Right lobe of liver (tissue), 6 donors: ENCODE measurements around the gene RMDN2. TPM values are rescaled to one million over a fixed set of nuclear protein-coding genes. Genes with fewer than 3 reads are reported as not detected.

ENCODE experiments used
- ATAC-seq, 4 donors: fragments of 200-7000 bp; cut with Tn5 transposase; one replicate each; pipeline ENCODE4 v1.9.1; 2020; ENCODE audit warnings: mild to moderate bottlenecking in 4 of 4, moderate library complexity in 4 of 4
- DNase-seq, 3 donors: peaks; one replicate each; pipeline ENCODE4 v3.0.0-alpha.2; 2020
- H3K27ac ChIP-seq, 3 donors: fragments of 200-600 bp; one replicate each; pipeline ENCODE4 v1.8.0; 2022
- H3K27me3 ChIP-seq, 2 donors: fragments of 200-600 bp; one replicate each; pipeline ENCODE4 v1.8.0; 2022
- H3K36me3 ChIP-seq, 4 donors: fragments of 200-600 bp; sonication (generic) in 1 of 4; one replicate each; pipeline versions ENCODE4 v1.5.1 to v1.8.0; 2017 to 2022; ENCODE audit warnings: control low read depth in 1 of 4
- H3K4me1 ChIP-seq, 4 donors: fragments of 200-600 bp; sonication (generic) in 1 of 4; one replicate each; pipeline versions ENCODE4 v1.5.1 to v1.8.0; 2017 to 2022; ENCODE audit warnings: control low read depth in 1 of 4
- H3K4me3 ChIP-seq, 3 donors: fragments of 200-600 bp; one replicate each; pipeline ENCODE4 v1.8.0; 2022
- H3K9me3 ChIP-seq, 4 donors: fragments of 200-600 bp; sonication (generic) in 1 of 4; one replicate each; pipeline versions ENCODE4 v1.5.1 to v1.8.0; 2017 to 2022; ENCODE audit warnings: control low read depth in 1 of 4
- POLR2A ChIP-seq: fragments of 450-650 bp; IDR thresholded peaks from one replicate; pipeline ENCODE4 v1.6.1; 2017; ENCODE audit warnings: antibody characterized with exemption, mild to moderate bottlenecking
- WGBS: methylation state at CpG from one replicate; pipeline ENCODE4 v1.1.6; 2018; ENCODE audit warnings: low coverage, low lambda C conversion rate; ENCODE audit not compliant: insufficient coverage; ENCODE audit errors: missing lambda C conversion rate; 5-methylcytosine and 5-hydroxymethylcytosine counted together
- intact Hi-C, 2 donors: fragments of 100-400 bp; cut with DNase I; formaldehyde crosslinking; loops; one replicate each; pipeline versions ENCODE4 v1.11.2 to v1.14.1; 2022
- total RNA-seq, 6 experiments: library from RNA; depleted of rRNA in 2 of 6; stranded (reverse); fragments of >200 nt in 2 of 6; fragmentation: NEBNext Ultra II Directional in 3 of 6; extraction: Animal tissue kit (Norgen Biotek cat#: 25700) in 3 of 6; gene quantifications; one replicate each; pipeline versions ENCODE4 v1.1.0 to v1.2.4, GENCODE V29; 2016 to 2023
- TF ChIP-seq, protein P1 (sequence below), 4 donors: fragments of 200-600 bp in 3 of 4; fragments of 450-650 bp in 1 of 4; IDR thresholded peaks; one replicate each; pipeline versions ENCODE4 v1.5.1 to v1.8.0; 2016 to 2022; ENCODE audit warnings: antibody characterized with exemption in 4 of 4, mild to moderate bottlenecking in 2 of 4
- donor health status: DM: no; HTN: yes; CAD: no.
- donor health status: DM: no; HTN: no; CAD: no.
- donor health status: DM: no; HTN: no; CAD: no.
- donor health status: DM: no; HTN: yes; CAD: no.
- donor health status: DM: no; HTN: yes; CAD: no.

Gene RMDN2
- total RNA-seq, 6 experiments from 2014 or later = 8.8 to 18.5 (median 15.7) TPM

GRCh38 chr2:37894601-37895000, 30.5 kb upstream of the RMDN2 start:
- Histone ChIP-seq H3K4me3 (no peak overlapping the region), H3K27ac (no peak overlapping the region), H3K4me1 (no peaks in the 10 kb centered on the region), H3K36me3 (no peaks in the 10 kb centered on the region), H3K27me3 (no peaks in the 10 kb centered on the region), H3K9me3 (no peaks in the 10 kb centered on the region)
- WGBS = 49% methylated on average over 4 of the region's 4 CpGs
- no peak for TF ChIP-seq POLR2A
- TF ChIP-seq, protein P1, sequence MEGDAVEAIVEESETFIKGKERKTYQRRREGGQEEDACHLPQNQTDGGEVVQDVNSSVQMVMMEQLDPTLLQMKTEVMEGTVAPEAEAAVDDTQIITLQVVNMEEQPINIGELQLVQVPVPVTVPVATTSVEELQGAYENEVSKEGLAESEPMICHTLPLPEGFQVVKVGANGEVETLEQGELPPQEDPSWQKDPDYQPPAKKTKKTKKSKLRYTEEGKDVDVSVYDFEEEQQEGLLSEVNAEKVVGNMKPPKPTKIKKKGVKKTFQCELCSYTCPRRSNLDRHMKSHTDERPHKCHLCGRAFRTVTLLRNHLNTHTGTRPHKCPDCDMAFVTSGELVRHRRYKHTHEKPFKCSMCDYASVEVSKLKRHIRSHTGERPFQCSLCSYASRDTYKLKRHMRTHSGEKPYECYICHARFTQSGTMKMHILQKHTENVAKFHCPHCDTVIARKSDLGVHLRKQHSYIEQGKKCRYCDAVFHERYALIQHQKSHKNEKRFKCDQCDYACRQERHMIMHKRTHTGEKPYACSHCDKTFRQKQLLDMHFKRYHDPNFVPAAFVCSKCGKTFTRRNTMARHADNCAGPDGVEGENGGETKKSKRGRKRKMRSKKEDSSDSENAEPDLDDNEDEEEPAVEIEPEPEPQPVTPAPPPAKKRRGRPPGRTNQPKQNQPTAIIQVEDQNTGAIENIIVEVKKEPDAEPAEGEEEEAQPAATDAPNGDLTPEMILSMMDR (IDR thresholded peaks at IDR 0.05) = no peak
- intact Hi-C loops = loop anchor here (10.0 kb wide), 1 partner anchor 380 kb away; no protein-coding TSS in a partner anchor
- DNase-seq (no peak), ATAC-seq (no peak)

- Histone ChIP-seq H3K9me3 (no peaks in the 10 kb centered on the region), H3K4me1 (no peaks in the 10 kb centered on the region), H3K27me3 (no peaks in the 10 kb centered on the region), H3K36me3 (no peaks in the 10 kb centered on the region), H3K4me3 (no peak overlapping the region), H3K27ac (no peak overlapping the region)
- intact Hi-C loops = loop anchor here (10.0 kb wide), 1 partner anchor 380 kb away; no protein-coding TSS in a partner anchor
- DNase-seq (no peak), ATAC-seq (no peak)
- WGBS = 59% methylated on average over 3 of the region's 3 CpGs
- TF ChIP-seq, protein P1 (IDR thresholded peaks at IDR 0.05) = no peak
- no peak for TF ChIP-seq POLR2A
Observed at GRCh38 chr2:37895140-37895539, 29.9 kb upstream of the RMDN2 start.

DNA sequence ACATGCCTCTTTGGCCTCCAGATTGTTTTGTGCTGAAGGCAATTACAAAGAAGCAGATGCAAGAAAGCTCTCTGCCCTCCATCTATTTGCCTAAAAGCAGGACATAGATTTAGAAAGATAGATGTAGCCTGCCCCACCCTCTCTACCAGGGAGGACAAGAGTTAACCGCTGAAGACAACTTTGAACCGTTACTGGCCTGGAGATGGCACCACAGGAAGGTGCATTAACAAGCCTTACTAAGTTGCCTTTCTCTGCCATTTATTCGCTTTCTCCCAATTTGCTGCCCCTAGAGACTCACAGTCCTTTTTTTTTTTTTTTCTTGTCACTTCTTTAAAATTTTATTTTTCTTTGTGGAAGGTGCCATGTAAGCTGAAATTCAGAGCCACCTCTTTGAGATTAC, 28.8 kb upstream of the RMDN2 start:
- Histone ChIP-seq H3K4me3 (no peak overlapping the region), H3K27me3 (no peaks in the 10 kb centered on the region), H3K4me1 (no peaks in the 10 kb centered on the region), H3K9me3 (no peaks in the 10 kb centered on the region), H3K36me3 (no peaks in the 10 kb centered on the region), H3K27ac (no peak overlapping the region)
- WGBS = 17% methylated on average over 3 of the region's 3 CpGs
- peak; percentile 87 to 94 (median 89) for ATAC-seq
- intact Hi-C loops = loop anchor here (10.0 kb wide), 1 partner anchor 378 kb away; no protein-coding TSS in a partner anchor
- DNase-seq = no peak
- TF ChIP-seq, protein P1 (IDR thresholded peaks at IDR 0.05) = peak; percentile 40 to 57 (median 43)
- no peak for TF ChIP-seq POLR2A

DNA sequence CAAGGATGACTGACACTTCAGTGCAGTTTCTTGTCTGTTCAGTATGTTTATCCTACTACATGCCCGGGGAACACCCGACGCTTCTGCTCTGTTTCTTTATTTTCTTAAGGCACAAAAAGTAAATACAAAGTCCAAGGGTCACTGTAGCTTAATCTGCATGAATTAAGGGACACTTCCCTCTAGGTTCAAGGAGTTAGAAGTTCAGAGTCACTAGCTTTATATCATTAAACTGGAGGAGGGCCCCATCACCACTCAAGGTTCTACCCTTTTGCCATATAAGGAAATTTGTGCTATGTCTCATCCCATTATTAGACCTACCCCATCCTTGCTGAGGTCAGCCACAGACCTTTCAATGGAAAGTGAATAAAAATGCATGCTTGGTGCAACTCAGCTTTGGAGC, 27.6 kb upstream of the RMDN2 start:
- intact Hi-C loops = loop anchor here (10.0 kb wide), 1 partner anchor 377 kb away; no protein-coding TSS in a partner anchor
- ATAC-seq = no peak

More for the DNA sequence above, 27.6 kb upstream of the RMDN2 start:
- Histone ChIP-seq H3K27ac (no peak overlapping the region), H3K27me3 (no peaks in the 10 kb centered on the region), H3K4me1 (peaks cover 0 to 5% (median 0%) of the 10 kb centered on the region in 4 donors), H3K4me3 (no peak overlapping the region), H3K36me3 (no peaks in the 10 kb centered on the region), H3K9me3 (no peaks in the 10 kb centered on the region)
- DNase-seq = no peak
- WGBS = 54% methylated on average over 3 of the region's 3 CpGs
- TF ChIP-seq POLR2A = no peak
- TF ChIP-seq, protein P1 (IDR thresholded peaks at IDR 0.05) = no peak
